Measurements from ENCODE around the gene HPSE2.

- no peak for TF ChIP-seq POLR2AphosphoS5 (IDR thresholded peaks at IDR 0.05; ENCODE audit: low read depth, low read length)
- TF ChIP-seq POLR2A (IDR thresholded peaks at IDR 0.05; ENCODE audit: low read depth, low read length), result no peak
- TF ChIP-seq TAF1 (IDR thresholded peaks at IDR 0.05; ENCODE audit: low read depth, low read length), result no peak
Measured at GRCh38 chr10:98577168-98577567, 658.5 kb downstream of the HPSE2 start.

Measured in GM12891 (cell line).